K562 (cell line): ENCODE results near the gene GAL3ST3. TPM values are rescaled to one million over a fixed set of nuclear protein-coding genes. Genes with fewer than 3 reads are reported as not detected.
A peak's percentile ranks its signal among the peaks of the same experiment; 100 is the strongest.

Experiments
- ARID1B ChIP-seq: fragments of 450-650 bp; IDR thresholded peaks from 2 replicates; pipeline ENCODE4 v1.6.1; 2016; ENCODE audit warnings: antibody characterized with exemption, mild to moderate bottlenecking, inconsistent platforms
- ARID2 ChIP-seq: fragments of 450-650 bp; IDR thresholded peaks from 2 replicates; pipeline ENCODE4 v1.6.1; 2017; ENCODE audit warnings: antibody characterized with exemption, mild to moderate bottlenecking
- CCNT2 ChIP-seq: IDR thresholded peaks from 2 replicates; pipeline ENCODE4 v1.6.1; 2011; ENCODE audit warnings: borderline replicate concordance, low read depth, mild to moderate bottlenecking, moderate library complexity, mixed read lengths, low read length; ENCODE audit not compliant: insufficient read length; ENCODE audit errors: extremely low read depth
- ETV1 ChIP-seq: fragments of 450-650 bp; conservative IDR thresholded peaks from 2 replicates; pipeline ENCODE4 v1.6.1; 2016; ENCODE audit warnings: missing genetic modification characterization, control low read depth, low read depth, missing compliant biosample characterization
- IRF2 ChIP-seq: sonication (generic); formaldehyde crosslinking; IDR thresholded peaks from 2 replicates; pipeline ENCODE4 v1.8.1; 2022; ENCODE audit warnings: mild to moderate bottlenecking, missing genetic modification reagents
- MCM5 ChIP-seq: fragments of 450-650 bp; IDR thresholded peaks from 2 replicates; pipeline ENCODE4 v1.6.1; 2016; ENCODE audit warnings: low read depth
- POLR2H ChIP-seq: IDR thresholded peaks from 2 replicates; pipeline ENCODE4 v1.6.1; 2016; ENCODE audit warnings: missing genetic modification characterization, low read depth, mild to moderate bottlenecking, control low read depth, missing compliant biosample characterization, moderate library complexity
- RAD51 ChIP-seq: fragments of 450-650 bp; IDR thresholded peaks from 2 replicates; pipeline ENCODE4 v1.7.1; 2016; ENCODE audit warnings: low read depth, mild to moderate bottlenecking, borderline replicate concordance
- RCOR1 ChIP-seq, 2 experiments: IDR thresholded peaks; 2 replicates each; pipeline ENCODE4 v1.6.1; 2012; ENCODE audit warnings: low read depth in 2 of 2, low read length in 2 of 2, borderline replicate concordance in 1 of 2, improper control_type of control experiment in 1 of 2
- SMARCA5 ChIP-seq: fragments of 450-650 bp; IDR thresholded peaks from 2 replicates; pipeline ENCODE4 v1.6.1; 2016
- TRIM28 ChIP-seq: fragments of 450-650 bp; IDR thresholded peaks from 2 replicates; pipeline ENCODE4 v1.6.1; 2017
- TSC22D4 ChIP-seq: fragments of 450-650 bp; IDR thresholded peaks from 2 replicates; pipeline ENCODE4 v1.6.1; 2016; ENCODE audit warnings: missing genetic modification characterization, missing biosample characterization, control low read depth
- XRCC4 ChIP-seq: IDR thresholded peaks from one replicate; pipeline ENCODE4 v1.6.1; 2011; ENCODE audit not compliant: insufficient read depth, insufficient read length; ENCODE audit errors: extremely low read depth
- ZNF12 ChIP-seq: sonication (generic); formaldehyde crosslinking; IDR thresholded peaks from 2 replicates; pipeline ENCODE4 v1.4.0; 2020; ENCODE audit warnings: mild to moderate bottlenecking, missing genetic modification reagents
- ZNF24 ChIP-seq: fragments of 450-650 bp; IDR thresholded peaks from 2 replicates; pipeline ENCODE4 v1.6.1; 2016
- ZNF644 ChIP-seq: fragments of 200-800 bp; sonication (Bioruptor generic); IDR thresholded peaks from 2 replicates; pipeline ENCODE4 v1.6.1; 2016; ENCODE audit warnings: low read depth, missing genetic modification characterization, missing compliant biosample characterization
- polyA plus RNA-seq, 8 experiments: library from polyadenylated mRNA; depleted of rRNA in 4 of 8; stranded (reverse) in 5 of 8; unstranded in 3 of 8; fragments of >200 nt; fragmentation: Nextera tagmentation in 2 of 8; fragmentation: Illumina TruSeq in 1 of 8; extraction: Ambion mirVana in 2 of 8; extraction: Trizol in 1 of 8; gene quantifications; 2 replicates each; pipeline versions ENCODE4 v1.2.1 to v1.2.3, GENCODE V29; 2011 to 2014; ENCODE audit warnings: inconsistent platforms in 1 of 8, missing spikeins in 1 of 8
- total RNA-seq, 7 experiments: library from RNA; depleted of rRNA in 6 of 7; stranded (reverse); fragments of >200 nt in 6 of 7; fragmentation: Illumina TruSeq in 2 of 7; extraction: Trizol in 2 of 7; gene quantifications; 2 replicates each; pipeline versions ENCODE4 v1.2.1 to v1.2.3, GENCODE V29; 2011 to 2021; ENCODE audit warnings: low replicate concordance in 1 of 7
- TF ChIP-seq, protein P1 (sequence below): IDR thresholded peaks from 3 replicates; pipeline ENCODE4 v1.6.1; 2011; ENCODE audit warnings: borderline replicate concordance, mild to moderate bottlenecking, moderate library complexity; ENCODE audit not compliant: insufficient read length; ENCODE audit errors: extremely low read depth
- TF ChIP-seq, protein P2 (sequence below): fragments of 250-450 bp; sonication (Bioruptor Pico); IDR thresholded peaks from 2 replicates; pipeline ENCODE4 v1.8.0; 2021; ENCODE audit warnings: moderate library complexity, mild to moderate bottlenecking, inconsistent platforms
- TF ChIP-seq, protein P3 (sequence below), 2 experiments: fragments of 450-650 bp; conservative IDR thresholded peaks; 2 replicates each; pipeline ENCODE4 v1.6.1; 2017; ENCODE audit warnings: mild to moderate bottlenecking in 2 of 2, moderate library complexity in 2 of 2
- TF ChIP-seq, protein P4 (sequence below): fragments of 250-450 bp; sonication (Bioruptor Pico); IDR thresholded peaks from 2 replicates; pipeline ENCODE4 v1.8.0; 2022; ENCODE audit warnings: inconsistent platforms
- TF ChIP-seq, protein P5 (sequence below): fragments of 250-450 bp; sonication (Bioruptor Pico); IDR thresholded peaks from 2 replicates; pipeline ENCODE4 v1.8.0; 2022; ENCODE audit warnings: moderate library complexity, mild to moderate bottlenecking, inconsistent platforms

The GAL3ST3 gene
- total and polyA plus RNA-seq, 9 of the 15 experiments (the other 6 are each of a cell fraction or from before 2014, with no cell fraction given) = not detected

DNA sequence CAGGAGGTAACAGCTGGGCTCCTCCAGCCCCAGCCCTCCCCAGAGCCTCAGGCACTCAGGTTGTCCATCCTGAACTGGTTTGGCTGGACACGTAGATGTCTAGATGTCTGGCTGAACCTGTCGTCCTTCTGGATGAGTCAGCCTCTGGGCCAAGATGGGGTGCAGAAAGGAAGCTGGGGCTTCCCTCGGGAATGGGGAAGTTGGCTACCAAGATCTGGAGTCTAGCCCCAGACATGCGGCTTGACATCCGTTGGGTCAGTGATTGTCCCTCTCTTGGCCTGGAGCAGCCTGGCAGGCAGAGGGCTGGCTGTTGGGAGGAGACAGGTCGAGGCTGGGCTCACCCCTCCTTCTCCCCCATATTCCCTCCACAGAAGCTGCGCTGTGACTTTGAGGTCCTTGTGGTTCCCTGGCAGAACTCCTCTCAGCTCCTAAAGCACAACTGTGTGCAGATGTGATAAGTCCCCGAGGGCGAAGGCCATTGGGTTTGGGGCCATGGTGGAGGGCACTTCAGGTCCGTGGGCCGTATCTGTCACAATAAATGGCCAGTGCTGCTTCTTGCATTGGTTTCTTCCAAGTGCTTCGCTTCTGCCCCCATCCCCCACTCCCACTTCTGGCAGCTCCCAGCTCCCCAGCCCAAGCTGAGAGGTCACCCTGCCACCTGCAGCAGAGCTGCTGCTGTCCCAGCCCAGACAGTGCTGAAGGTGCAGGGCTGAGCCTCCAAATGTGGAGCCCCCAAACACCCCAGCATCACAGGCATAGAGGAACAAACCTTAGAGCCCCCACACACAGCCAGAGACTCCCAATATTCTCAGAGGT is 35.8 kb downstream of the GAL3ST3 start (continued):
- TF ChIP-seq, protein P1, sequence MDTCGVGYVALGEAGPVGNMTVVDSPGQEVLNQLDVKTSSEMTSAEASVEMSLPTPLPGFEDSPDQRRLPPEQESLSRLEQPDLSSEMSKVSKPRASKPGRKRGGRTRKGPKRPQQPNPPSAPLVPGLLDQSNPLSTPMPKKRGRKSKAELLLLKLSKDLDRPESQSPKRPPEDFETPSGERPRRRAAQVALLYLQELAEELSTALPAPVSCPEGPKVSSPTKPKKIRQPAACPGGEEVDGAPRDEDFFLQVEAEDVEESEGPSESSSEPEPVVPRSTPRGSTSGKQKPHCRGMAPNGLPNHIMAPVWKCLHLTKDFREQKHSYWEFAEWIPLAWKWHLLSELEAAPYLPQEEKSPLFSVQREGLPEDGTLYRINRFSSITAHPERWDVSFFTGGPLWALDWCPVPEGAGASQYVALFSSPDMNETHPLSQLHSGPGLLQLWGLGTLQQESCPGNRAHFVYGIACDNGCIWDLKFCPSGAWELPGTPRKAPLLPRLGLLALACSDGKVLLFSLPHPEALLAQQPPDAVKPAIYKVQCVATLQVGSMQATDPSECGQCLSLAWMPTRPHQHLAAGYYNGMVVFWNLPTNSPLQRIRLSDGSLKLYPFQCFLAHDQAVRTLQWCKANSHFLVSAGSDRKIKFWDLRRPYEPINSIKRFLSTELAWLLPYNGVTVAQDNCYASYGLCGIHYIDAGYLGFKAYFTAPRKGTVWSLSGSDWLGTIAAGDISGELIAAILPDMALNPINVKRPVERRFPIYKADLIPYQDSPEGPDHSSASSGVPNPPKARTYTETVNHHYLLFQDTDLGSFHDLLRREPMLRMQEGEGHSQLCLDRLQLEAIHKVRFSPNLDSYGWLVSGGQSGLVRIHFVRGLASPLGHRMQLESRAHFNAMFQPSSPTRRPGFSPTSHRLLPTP = no peak
- TF ChIP-seq, protein P2, sequence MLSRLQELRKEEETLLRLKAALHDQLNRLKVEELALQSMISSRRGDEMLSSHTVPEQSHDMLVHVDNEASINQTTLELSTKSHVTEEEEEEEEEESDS (CRISPR knock-in tag) = no peak
- TF ChIP-seq TSC22D4 (tag) (no peak), RAD51 (no peak), IRF2 (CRISPR knock-in tag) (no peak), ARID2 (no peak), RCOR1 (IDR thresholded peaks at IDR 0.05; ENCODE audit: borderline replicate concordance in 1 of 2, low read depth in 2 of 2, low read length in 2 of 2) (peak in 1 of 2 experiments; percentile 13; a peak in 1 of 4 replicates), POLR2H (tag) (no peak), XRCC4 (no peak), ZNF24 (no peak), ETV1 (tag) (no peak), CCNT2 (no peak), ZNF12 (CRISPR knock-in tag) (no peak; the same call in 1 of the 2 replicates), ARID1B (no peak; the same call in 1 of the 2 replicates), ZNF644 (tag) (no peak), SMARCA5 (no peak), TRIM28 (no peak), MCM5 (no peak)
- TF ChIP-seq, protein P3, sequence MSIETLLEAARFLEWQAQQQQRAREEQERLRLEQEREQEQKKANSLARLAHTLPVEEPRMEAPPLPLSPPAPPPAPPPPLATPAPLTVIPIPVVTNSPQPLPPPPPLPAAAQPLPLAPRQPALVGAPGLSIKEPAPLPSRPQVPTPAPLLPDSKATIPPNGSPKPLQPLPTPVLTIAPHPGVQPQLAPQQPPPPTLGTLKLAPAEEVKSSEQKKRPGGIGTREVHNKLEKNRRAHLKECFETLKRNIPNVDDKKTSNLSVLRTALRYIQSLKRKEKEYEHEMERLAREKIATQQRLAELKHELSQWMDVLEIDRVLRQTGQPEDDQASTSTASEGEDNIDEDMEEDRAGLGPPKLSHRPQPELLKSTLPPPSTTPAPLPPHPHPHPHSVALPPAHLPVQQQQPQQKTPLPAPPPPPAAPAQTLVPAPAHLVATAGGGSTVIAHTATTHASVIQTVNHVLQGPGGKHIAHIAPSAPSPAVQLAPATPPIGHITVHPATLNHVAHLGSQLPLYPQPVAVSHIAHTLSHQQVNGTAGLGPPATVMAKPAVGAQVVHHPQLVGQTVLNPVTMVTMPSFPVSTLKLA (conservative IDR thresholded peaks at IDR 0.05) = no peak
- TF ChIP-seq, protein P4, sequence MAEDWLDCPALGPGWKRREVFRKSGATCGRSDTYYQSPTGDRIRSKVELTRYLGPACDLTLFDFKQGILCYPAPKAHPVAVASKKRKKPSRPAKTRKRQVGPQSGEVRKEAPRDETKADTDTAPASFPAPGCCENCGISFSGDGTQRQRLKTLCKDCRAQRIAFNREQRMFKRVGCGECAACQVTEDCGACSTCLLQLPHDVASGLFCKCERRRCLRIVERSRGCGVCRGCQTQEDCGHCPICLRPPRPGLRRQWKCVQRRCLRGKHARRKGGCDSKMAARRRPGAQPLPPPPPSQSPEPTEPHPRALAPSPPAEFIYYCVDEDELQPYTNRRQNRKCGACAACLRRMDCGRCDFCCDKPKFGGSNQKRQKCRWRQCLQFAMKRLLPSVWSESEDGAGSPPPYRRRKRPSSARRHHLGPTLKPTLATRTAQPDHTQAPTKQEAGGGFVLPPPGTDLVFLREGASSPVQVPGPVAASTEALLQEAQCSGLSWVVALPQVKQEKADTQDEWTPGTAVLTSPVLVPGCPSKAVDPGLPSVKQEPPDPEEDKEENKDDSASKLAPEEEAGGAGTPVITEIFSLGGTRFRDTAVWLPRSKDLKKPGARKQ (CRISPR knock-in tag) = no peak
- TF ChIP-seq, protein P5, sequence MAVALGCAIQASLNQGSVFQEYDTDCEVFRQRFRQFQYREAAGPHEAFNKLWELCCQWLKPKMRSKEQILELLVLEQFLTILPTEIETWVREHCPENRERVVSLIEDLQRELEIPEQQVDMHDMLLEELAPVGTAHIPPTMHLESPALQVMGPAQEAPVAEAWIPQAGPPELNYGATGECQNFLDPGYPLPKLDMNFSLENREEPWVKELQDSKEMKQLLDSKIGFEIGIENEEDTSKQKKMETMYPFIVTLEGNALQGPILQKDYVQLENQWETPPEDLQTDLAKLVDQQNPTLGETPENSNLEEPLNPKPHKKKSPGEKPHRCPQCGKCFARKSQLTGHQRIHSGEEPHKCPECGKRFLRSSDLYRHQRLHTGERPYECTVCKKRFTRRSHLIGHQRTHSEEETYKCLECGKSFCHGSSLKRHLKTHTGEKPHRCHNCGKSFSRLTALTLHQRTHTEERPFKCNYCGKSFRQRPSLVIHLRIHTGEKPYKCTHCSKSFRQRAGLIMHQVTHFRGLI (CRISPR knock-in tag) = no peak
